WTC11 (cell line): ENCODE measurements around the gene NID2. TPM values are rescaled to one million over a fixed set of nuclear protein-coding genes. Genes with fewer than 3 reads are reported as not detected.

ENCODE experiments used
- ATAC-seq: fragments of 200-7000 bp; cut with Tn5 transposase; 2 replicates; pipeline ENCODE4 v1.10.0; 2021; ENCODE audit warnings: mild to moderate bottlenecking, moderate library complexity
- CTCF ChIA-PET: fragments of 300-600 bp; sonication (Branson Sonifier 250); formaldehyde crosslinking; loops from one replicate; lab custom pipeline; 2021; ENCODE audit warnings: antibody characterized with exemption; lab: Charles Lee
- POLR2A ChIA-PET: fragments of 350-600 bp; sonication (Branson Sonifier 250); formaldehyde crosslinking; loops from one replicate; lab custom pipeline; 2021; ENCODE audit warnings: antibody characterized with exemption; lab: Charles Lee
- DNase-seq: peaks from one replicate; pipeline ENCODE4 v3.0.0; 2021; ENCODE audit warnings: low spot score
- H3K27ac Mint-ChIP-seq: 2 replicates; pipeline ENCODE4 v1.8.0; 2021; ENCODE audit warnings: mixed read lengths
- H3K27me3 Mint-ChIP-seq: 2 replicates; pipeline ENCODE4 v1.8.0; 2021; ENCODE audit warnings: low read depth, mild to moderate bottlenecking, moderate library complexity, mixed read lengths
- H3K36me3 Mint-ChIP-seq: 2 replicates; pipeline ENCODE4 v1.8.0; 2021; ENCODE audit warnings: mixed read lengths
- H3K4me1 Mint-ChIP-seq: 2 replicates; pipeline ENCODE4 v1.8.0; 2022; ENCODE audit warnings: mixed read lengths
- H3K4me3 Mint-ChIP-seq: 2 replicates; pipeline ENCODE4 v1.8.0; 2021; ENCODE audit warnings: mild to moderate bottlenecking, moderate library complexity, mixed read lengths
- H3K9me3 Mint-ChIP-seq: 2 replicates; pipeline ENCODE4 v1.8.0; 2021; ENCODE audit warnings: mixed read lengths
- ARID4B ChIP-seq: sonication (generic); formaldehyde crosslinking; IDR thresholded peaks from 2 replicates; pipeline ENCODE4 v1.8.0; 2023; ENCODE audit warnings: missing genetic modification reagents, mild to moderate bottlenecking, borderline replicate concordance
- ATF2 ChIP-seq: sonication (generic); formaldehyde crosslinking; IDR thresholded peaks from 2 replicates; pipeline ENCODE4 v1.8.1; 2022; ENCODE audit warnings: low read depth, missing genetic modification reagents, borderline replicate concordance
- CREM ChIP-seq: sonication (generic); formaldehyde crosslinking; IDR thresholded peaks from 2 replicates; pipeline ENCODE4 v1.8.1; 2022; ENCODE audit warnings: mild to moderate bottlenecking, missing genetic modification reagents, moderate library complexity
- ETV6 ChIP-seq: sonication (generic); formaldehyde crosslinking; IDR thresholded peaks from 2 replicates; pipeline ENCODE4 v1.8.1; 2022; ENCODE audit warnings: mild to moderate bottlenecking, missing genetic modification reagents
- IRF1 ChIP-seq: sonication (generic); formaldehyde crosslinking; IDR thresholded peaks from 2 replicates; pipeline ENCODE4 v1.8.0; 2023; ENCODE audit warnings: missing genetic modification reagents
- JAZF1 ChIP-seq: fragments of 250-450 bp; sonication (Bioruptor Pico); IDR thresholded peaks from 2 replicates; pipeline ENCODE4 v1.9.0; 2021; ENCODE audit warnings: moderate library complexity, mild to moderate bottlenecking, inconsistent platforms
- MXD4 ChIP-seq: fragments of 250-450 bp; sonication (Bioruptor Pico); IDR thresholded peaks from 2 replicates; pipeline ENCODE4 v1.8.0; 2021; ENCODE audit warnings: mild to moderate bottlenecking, moderate library complexity, borderline replicate concordance
- NR1H2 ChIP-seq: sonication (generic); formaldehyde crosslinking; IDR thresholded peaks from 2 replicates; pipeline ENCODE4 v1.9.0; 2021; ENCODE audit warnings: mild to moderate bottlenecking, moderate library complexity, missing genetic modification reagents
- PRDM15 ChIP-seq: sonication (generic); formaldehyde crosslinking; IDR thresholded peaks from 2 replicates; pipeline ENCODE4 v1.8.0; 2022; ENCODE audit warnings: missing genetic modification reagents
- SMAD3 ChIP-seq: sonication (generic); formaldehyde crosslinking; IDR thresholded peaks from 2 replicates; pipeline ENCODE4 v1.8.0; 2022; ENCODE audit warnings: missing genetic modification reagents, mild to moderate bottlenecking, borderline replicate concordance
- TCF7 ChIP-seq: sonication (generic); formaldehyde crosslinking; IDR thresholded peaks from 2 replicates; pipeline ENCODE4 v1.8.0; 2022; ENCODE audit warnings: mild to moderate bottlenecking, low read depth, missing genetic modification reagents, moderate library complexity
- ZNF232 ChIP-seq: sonication (generic); formaldehyde crosslinking; IDR thresholded peaks from 2 replicates; pipeline ENCODE4 v1.8.0; 2022; ENCODE audit warnings: mild to moderate bottlenecking, missing genetic modification reagents
- ZNF317 ChIP-seq: sonication (generic); formaldehyde crosslinking; IDR thresholded peaks from 2 replicates; pipeline ENCODE4 v1.8.1; 2023; ENCODE audit warnings: low read depth, mild to moderate bottlenecking, moderate library complexity, missing genetic modification reagents, borderline replicate concordance
- ZNF671 ChIP-seq: fragments of 250-450 bp; sonication (Bioruptor Pico); IDR thresholded peaks from 2 replicates; pipeline ENCODE4 v1.8.0; 2021; ENCODE audit warnings: mild to moderate bottlenecking
- total RNA-seq: library from RNA; stranded (reverse); gene quantifications from 3 replicates; pipeline ENCODE4 v1.2.3, GENCODE V29; 2021
- TF ChIP-seq, protein P1 (sequence below): sonication (generic); formaldehyde crosslinking; IDR thresholded peaks from 2 replicates; pipeline ENCODE4 v1.8.1; 2022; ENCODE audit warnings: mild to moderate bottlenecking, missing genetic modification reagents, moderate library complexity, borderline replicate concordance

Gene NID2
- total RNA-seq, 1 experiment from 2014 or later: 5.4 TPM

DNA sequence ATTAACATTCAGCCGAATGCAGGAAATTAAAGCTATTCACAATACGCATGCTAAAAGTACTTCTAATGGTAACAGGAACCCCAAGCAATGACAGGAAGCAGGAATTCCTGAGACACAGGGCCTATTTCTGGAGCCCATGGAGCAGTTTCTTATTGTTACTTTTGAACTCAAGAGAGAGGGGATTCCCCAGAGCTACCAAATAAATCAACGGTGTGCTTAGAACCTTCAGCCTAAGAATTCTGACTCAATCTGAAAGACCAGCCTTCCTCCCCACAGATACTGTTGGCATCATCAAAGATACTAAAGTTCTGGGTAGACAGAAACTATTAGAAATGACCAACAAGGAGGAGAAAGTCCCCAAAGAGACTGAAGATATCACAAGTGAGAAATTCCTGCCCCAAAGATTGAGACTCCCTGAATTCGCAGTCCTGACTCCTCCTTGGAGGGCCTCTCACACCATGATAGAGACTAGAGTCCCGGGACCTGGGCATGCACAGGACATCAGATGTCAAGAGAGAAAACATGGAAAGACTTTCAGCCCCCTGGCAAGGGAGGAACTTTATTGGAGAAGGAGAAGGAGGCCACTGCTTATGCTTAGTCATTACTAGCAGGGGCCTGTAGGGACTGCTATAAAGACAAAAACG lies 46.8 kb downstream of the NID2 start (continued):
- TF ChIP-seq ARID4B (CRISPR knock-in tag) (no peak), SMAD3 (no peak), CREM (CRISPR knock-in tag) (no peak), TCF7 (no peak), ETV6 (no peak)
- TF ChIP-seq, protein P1, sequence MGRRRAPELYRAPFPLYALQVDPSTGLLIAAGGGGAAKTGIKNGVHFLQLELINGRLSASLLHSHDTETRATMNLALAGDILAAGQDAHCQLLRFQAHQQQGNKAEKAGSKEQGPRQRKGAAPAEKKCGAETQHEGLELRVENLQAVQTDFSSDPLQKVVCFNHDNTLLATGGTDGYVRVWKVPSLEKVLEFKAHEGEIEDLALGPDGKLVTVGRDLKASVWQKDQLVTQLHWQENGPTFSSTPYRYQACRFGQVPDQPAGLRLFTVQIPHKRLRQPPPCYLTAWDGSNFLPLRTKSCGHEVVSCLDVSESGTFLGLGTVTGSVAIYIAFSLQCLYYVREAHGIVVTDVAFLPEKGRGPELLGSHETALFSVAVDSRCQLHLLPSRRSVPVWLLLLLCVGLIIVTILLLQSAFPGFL (CRISPR knock-in tag): no peak

GRCh38 chr14:52020866-52021717 lies 47.8 kb downstream of the NID2 start:
- H3K9me3 Mint-ChIP-seq: peaks cover 13% of the 10 kb centered on the region
- H3K36me3 Mint-ChIP-seq: no peaks in the 10 kb centered on the region; the same call in 1 of the 2 replicates
- POLR2A ChIA-PET: interaction anchor here (0.6 kb wide), 2 partner anchors 8 to 599 kb away, joined by 3 read pairs; no protein-coding TSS in a partner anchor
- DNase-seq: no peak
- peaks cover 30% of the 10 kb centered on the region for H3K4me1 Mint-ChIP-seq
- no peak overlapping the region for H3K4me3 Mint-ChIP-seq
- H3K27ac Mint-ChIP-seq: peak overlapping the region; percentile 22; the same call in 1 of the 2 replicates
- CTCF ChIA-PET: interaction anchor here (0.7 to 2.0 kb wide), 7 partner anchors 23 to 252 kb away, joined by 3 to 8 read pairs (median 5); partner anchors contain the start of gene NID2
- ATAC-seq: peak; percentile 81
- H3K27me3 Mint-ChIP-seq: no peaks in the 10 kb centered on the region; the same call in 1 of the 2 replicates
- no peak for TF ChIP-seq NR1H2 (CRISPR knock-in tag)
- no peak for TF ChIP-seq JAZF1
- TF ChIP-seq MXD4 (CRISPR knock-in tag): no peak
- no peak for TF ChIP-seq ZNF671
- no peak for TF ChIP-seq ATF2 (CRISPR knock-in tag)
- no peak for TF ChIP-seq ZNF232 (CRISPR knock-in tag)
- no peak for TF ChIP-seq ZNF317 (CRISPR knock-in tag)
- TF ChIP-seq, protein P1 (CRISPR knock-in tag): no peak
- no peak for TF ChIP-seq ARID4B (CRISPR knock-in tag)
- TF ChIP-seq TCF7: no peak
- TF ChIP-seq IRF1 (CRISPR knock-in tag): no peak
- TF ChIP-seq PRDM15 (CRISPR knock-in tag): no peak
